ENCODE data around the gene CCDC34. TPM values are rescaled to one million over a fixed set of nuclear protein-coding genes. Genes with fewer than 3 reads are reported as not detected.

CCDC34 gene, protein sequence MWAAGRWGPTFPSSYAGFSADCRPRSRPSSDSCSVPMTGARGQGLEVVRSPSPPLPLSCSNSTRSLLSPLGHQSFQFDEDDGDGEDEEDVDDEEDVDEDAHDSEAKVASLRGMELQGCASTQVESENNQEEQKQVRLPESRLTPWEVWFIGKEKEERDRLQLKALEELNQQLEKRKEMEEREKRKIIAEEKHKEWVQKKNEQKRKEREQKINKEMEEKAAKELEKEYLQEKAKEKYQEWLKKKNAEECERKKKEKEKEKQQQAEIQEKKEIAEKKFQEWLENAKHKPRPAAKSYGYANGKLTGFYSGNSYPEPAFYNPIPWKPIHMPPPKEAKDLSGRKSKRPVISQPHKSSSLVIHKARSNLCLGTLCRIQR
- total RNA-seq: 10 to 100 TPM; 13.5 to 13.7 TPM

DNA sequence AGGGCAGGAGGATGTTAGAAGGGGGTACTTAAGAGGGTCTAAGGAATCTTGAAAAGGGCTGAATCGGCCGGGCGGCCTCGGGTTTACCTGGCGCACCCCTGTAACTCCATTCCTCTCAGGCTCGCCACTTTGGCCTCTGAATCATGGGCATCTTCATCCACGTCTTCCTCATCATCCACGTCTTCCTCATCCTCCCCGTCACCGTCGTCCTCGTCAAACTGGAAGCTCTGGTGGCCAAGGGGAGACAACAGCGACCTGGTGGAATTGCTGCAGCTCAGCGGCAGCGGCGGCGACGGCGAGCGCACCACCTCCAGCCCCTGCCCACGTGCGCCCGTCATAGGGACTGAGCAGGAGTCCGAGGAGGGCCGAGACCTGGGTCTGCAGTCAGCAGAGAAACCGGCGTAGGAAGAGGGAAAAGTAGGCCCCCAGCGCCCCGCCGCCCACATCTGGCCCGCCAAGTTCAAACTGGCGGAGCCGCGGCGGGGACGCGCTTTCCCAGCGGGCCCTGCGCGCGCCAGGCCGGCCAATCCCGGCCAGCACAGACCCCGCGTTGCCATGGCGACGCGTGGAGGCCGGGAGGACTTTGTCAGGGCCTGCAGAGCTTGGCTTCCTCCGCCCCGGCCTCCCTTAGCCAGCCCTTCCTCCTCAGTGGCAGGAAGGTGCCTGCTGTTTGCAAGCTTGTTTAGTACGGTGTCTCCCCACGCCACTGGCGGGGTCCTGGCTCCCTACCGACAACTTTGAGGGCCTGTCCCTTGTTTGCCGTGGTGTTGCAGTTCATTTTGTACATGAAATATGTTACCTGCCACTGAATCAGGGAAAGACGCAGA lies at the start of gene CCDC34:
Gene CCDC34 (minus strand): TSS at position 467 of the 827 bp plus-strand sequence. CDS start 21 bp downstream, at position 446.
- Mint-ChIP-seq H3K27me3 (no peaks in the 10 kb centered on the region), H3K4me1 (peaks cover 25% of the 10 kb centered on the region), H3K36me3 (ENCODE audit: low read depth) (no peaks in the 10 kb centered on the region), H3K9me3 (no peaks in the 10 kb centered on the region), H3K27ac (peak within 1 kb of the TSS; percentile 55), H3K4me3 (peak within 1 kb of the TSS; percentile 89)
- CTCF ChIA-PET: interaction anchor here (1.3 to 2.0 kb wide), 2 partner anchors 11 to 19 kb away, joined by 4 read pairs; no protein-coding TSS in a partner anchor
- DNase-seq: peak; percentile 91
- POLR2A ChIA-PET: interaction anchor here (0.9 to 1.0 kb wide), 2 partner anchors 11 to 22 kb away, joined by 3 to 4 read pairs; no protein-coding TSS in a partner anchor

DNA sequence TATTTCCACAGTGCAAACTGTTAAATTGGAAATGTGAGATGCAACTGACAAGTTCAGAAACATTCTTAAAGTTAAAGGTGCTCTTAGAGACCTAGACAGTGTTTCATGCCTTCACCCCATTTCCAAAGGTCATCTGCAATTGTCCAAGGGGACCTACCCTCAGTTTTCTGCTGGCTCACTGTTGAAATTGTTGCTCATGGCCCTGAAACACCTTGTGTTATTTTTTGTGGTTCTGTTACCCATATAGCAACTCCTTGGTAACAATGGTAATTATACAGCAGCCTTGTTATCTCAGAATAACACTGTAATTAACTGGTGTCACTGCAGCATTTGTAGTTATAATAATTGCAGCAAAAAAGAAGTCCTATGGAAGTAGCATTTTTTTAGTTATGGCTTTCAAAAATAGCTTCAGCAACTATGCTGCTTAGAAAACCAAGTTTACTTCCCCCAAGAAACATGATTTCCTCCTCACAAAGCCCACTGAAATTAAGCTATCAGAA lies 49.2 kb upstream of the CCDC34 start:
- DNase-seq: no peak
- Mint-ChIP-seq H3K4me3 (no peak overlapping the region), H3K9me3 (no peaks in the 10 kb centered on the region), H3K4me1 (no peaks in the 10 kb centered on the region), H3K27me3 (peaks cover 8% of the 10 kb centered on the region), H3K27ac (no peak overlapping the region), H3K36me3 (ENCODE audit: low read depth) (no peaks in the 10 kb centered on the region)
- ChIA-PET CTCF (no interaction called here), POLR2A (no interaction called here)

DNA sequence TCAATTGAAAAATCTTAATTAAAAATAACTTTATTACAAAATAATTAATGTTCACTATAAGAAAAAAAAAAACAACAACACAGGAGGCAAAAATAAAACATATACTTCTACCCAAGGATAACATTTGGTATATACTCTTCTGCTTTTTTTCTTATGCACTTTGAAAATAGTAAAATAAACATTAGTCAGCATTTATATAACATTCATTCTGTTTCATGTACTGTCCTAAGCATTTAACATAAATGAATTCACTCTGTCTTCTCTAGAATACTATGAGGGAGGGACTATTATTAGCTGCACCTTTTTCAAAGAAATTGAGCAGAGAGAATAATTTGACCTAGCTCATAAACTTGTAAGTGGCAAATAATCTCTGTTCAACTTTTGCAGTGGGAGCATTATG lies 48.3 kb upstream of the CCDC34 start:
- no peaks in the 10 kb centered on the region for H3K4me1 Mint-ChIP-seq
- H3K4me3 Mint-ChIP-seq: no peak overlapping the region
- no peaks in the 10 kb centered on the region for H3K36me3 Mint-ChIP-seq (ENCODE audit: low read depth)
- H3K27me3 Mint-ChIP-seq: peaks cover 4% of the 10 kb centered on the region
- no peak for DNase-seq
- H3K27ac Mint-ChIP-seq: no peak overlapping the region
- ChIA-PET POLR2A (no interaction called here), CTCF (no interaction called here)
- H3K9me3 Mint-ChIP-seq: no peaks in the 10 kb centered on the region

DNA sequence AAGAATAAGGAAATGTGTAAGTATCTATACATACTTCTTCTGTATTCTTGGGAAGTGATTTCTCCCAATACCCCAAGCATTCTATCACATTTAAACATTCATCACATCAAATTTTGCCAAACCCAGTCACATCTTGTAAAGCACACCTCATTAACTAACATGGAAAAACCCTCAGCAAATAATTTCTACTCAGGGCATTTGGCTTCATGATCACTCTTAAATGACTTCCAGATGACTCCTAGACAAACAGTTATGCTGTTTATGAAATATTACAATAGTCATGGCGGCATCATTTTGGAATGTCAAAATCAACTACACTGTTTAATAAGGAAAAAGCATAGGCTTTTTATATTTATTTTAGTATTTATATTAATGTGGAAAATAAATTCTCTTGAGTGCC lies 47.3 kb upstream of the CCDC34 start:
- Mint-ChIP-seq H3K27me3 (peaks cover under 1% of the 10 kb centered on the region), H3K4me3 (no peak overlapping the region), H3K36me3 (ENCODE audit: low read depth) (no peaks in the 10 kb centered on the region), H3K27ac (no peak overlapping the region), H3K9me3 (no peaks in the 10 kb centered on the region), H3K4me1 (no peaks in the 10 kb centered on the region)
- DNase-seq: no peak
- ChIA-PET POLR2A (no interaction called here), CTCF (no interaction called here)

DNA sequence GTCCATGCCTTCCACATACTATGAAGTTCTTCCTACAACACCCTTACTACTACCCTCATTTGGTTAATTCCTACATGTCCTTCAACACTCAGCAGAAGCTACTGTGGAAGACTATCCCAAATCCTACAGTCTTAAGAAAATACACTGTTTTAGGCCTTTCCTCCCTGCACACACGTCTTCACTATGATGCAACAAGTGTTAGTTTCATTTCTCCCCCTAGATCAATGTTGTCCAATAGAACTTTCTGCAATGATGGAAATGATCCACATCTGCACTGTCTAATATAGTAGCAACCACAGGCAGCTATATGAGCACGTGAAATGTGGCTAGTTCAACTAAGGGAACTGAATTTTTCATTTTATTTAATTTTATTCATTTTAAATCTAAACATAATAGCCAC lies 46.7 kb upstream of the CCDC34 start:
- no peak for DNase-seq
- H3K27ac Mint-ChIP-seq: no peak overlapping the region
- no peak overlapping the region for H3K4me3 Mint-ChIP-seq
- H3K27me3 Mint-ChIP-seq: no peaks in the 10 kb centered on the region
- H3K9me3 Mint-ChIP-seq: no peaks in the 10 kb centered on the region
- no peaks in the 10 kb centered on the region for H3K36me3 Mint-ChIP-seq (ENCODE audit: low read depth)
- POLR2A ChIA-PET: no interaction called here
- CTCF ChIA-PET: no interaction called here
- no peaks in the 10 kb centered on the region for H3K4me1 Mint-ChIP-seq

DNA sequence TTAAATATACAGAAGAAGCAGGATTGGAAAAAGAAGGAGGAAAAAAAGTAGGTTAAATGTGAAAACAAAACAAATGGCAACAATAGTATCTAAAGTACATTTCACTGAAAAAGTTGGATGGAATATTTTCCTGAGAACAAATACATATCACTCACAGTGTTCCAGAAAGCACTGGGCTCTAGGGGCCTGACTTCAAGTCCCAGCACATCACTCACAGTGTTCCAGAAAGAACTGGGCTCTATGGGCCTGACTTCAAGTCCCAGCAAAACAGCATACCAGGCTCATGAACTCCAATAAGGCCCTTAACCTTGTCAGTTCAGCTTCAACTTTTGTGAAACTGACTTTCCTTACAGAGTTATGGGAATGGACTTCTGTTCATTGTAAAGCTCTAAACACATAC lies 46.0 kb upstream of the CCDC34 start:
- ChIA-PET POLR2A (no interaction called here), CTCF (no interaction called here)
- DNase-seq: no peak
- Mint-ChIP-seq H3K9me3 (no peaks in the 10 kb centered on the region), H3K27me3 (no peaks in the 10 kb centered on the region), H3K36me3 (ENCODE audit: low read depth) (no peaks in the 10 kb centered on the region), H3K4me1 (no peaks in the 10 kb centered on the region), H3K4me3 (no peak overlapping the region), H3K27ac (no peak overlapping the region)

DNA sequence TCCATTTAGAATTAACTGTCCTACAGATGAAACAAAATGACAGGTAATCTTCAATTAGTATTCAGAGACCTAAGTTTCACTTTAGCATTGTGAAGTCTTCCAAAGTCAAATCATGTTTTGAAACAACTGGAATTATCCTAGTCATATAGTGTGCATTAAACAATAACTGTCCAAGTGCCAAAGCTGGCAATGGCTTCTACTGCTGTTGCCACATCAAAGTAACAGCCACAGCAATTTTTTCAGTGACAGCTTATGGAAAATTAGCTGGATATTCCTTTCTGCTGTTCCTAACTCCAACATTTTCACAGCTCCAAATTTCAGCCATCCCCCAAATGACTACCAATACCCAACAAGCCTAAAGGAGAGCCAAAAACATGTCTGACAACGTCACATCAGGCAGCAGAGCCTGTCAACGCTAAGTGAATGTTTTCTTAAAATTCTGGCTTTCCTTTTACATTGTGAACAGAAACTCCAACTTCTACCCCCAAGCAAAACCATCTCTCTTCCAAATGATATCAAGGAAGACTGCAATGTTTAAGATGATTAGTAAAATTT lies 45.3 kb upstream of the CCDC34 start:
- no peak for DNase-seq
- H3K27ac Mint-ChIP-seq: no peak overlapping the region
- no peaks in the 10 kb centered on the region for H3K27me3 Mint-ChIP-seq
- no peaks in the 10 kb centered on the region for H3K36me3 Mint-ChIP-seq (ENCODE audit: low read depth)
- H3K4me1 Mint-ChIP-seq: no peaks in the 10 kb centered on the region
- H3K9me3 Mint-ChIP-seq: no peaks in the 10 kb centered on the region
- CTCF ChIA-PET: no interaction called here
- no peak overlapping the region for H3K4me3 Mint-ChIP-seq
- POLR2A ChIA-PET: no interaction called here

DNA sequence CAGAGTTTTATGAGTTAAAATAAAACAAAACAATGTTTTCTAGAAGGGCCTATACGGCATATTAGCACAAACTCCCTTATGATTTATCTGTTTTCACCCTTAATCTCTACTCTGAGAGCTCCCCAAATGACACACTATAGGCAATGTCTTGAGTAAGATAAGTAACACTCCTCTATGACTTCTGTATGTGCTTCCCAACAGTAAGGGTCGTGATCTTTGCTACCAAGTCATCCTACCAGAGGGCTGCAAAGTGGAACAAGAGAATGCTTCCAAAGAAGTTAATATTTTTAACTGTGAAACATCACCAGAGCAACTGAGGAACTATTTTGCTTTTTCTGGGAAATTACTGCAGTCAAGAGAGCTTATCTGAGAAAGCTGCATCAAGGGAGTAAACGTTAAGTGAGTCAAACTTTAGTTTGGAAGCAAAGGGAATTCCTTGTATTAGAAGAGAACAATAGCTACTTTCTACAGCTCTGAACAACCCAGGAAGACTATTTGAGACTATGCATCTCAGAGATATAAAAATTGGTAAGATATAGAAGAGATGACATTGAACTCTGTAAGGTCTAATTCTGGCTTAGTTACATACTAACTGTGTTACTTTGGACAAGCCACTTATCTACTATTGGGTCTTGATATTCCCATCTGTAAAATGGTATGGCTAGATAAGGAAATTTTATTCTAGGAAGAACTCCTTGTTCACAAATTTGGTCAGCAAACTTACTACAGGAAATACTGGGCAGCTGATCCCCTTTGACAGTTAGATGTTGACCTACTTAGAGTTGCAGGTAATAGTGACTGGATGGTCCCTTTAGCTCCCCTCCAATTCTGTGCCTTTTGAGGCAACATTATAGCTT lies 43.7 kb upstream of the CCDC34 start:
- DNase-seq: no peak
- peaks cover under 1% of the 10 kb centered on the region for H3K27me3 Mint-ChIP-seq
- no peaks in the 10 kb centered on the region for H3K9me3 Mint-ChIP-seq
- H3K36me3 Mint-ChIP-seq (ENCODE audit: low read depth): no peaks in the 10 kb centered on the region
- POLR2A ChIA-PET: no interaction called here
- CTCF ChIA-PET: no interaction called here
- no peak overlapping the region for H3K27ac Mint-ChIP-seq
- no peak overlapping the region for H3K4me3 Mint-ChIP-seq
- no peaks in the 10 kb centered on the region for H3K4me1 Mint-ChIP-seq

DNA sequence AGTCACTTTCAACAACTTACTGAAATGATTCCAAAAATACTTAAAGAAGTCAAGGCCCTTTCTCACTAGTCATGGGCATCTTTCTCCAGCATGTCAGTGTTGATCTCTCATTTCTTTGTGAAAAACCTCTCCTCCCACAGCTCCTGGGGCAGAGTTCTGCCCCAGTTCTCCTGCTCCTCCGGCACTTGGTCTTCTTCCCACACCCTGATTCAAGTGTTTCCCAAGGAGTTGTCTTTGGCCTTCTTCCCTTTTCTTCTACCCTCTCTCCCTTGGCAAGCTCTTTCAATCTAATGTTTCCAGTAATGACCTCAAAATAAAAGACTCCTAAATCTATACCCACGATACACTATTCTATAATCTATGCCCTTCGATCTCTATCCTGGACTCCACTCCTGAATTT lies 42.1 kb upstream of the CCDC34 start:
- DNase-seq: no peak
- Mint-ChIP-seq H3K27me3 (peaks cover 2% of the 10 kb centered on the region), H3K4me1 (no peaks in the 10 kb centered on the region), H3K9me3 (no peaks in the 10 kb centered on the region), H3K27ac (no peak overlapping the region), H3K4me3 (no peak overlapping the region), H3K36me3 (ENCODE audit: low read depth) (no peaks in the 10 kb centered on the region)
- CTCF ChIA-PET: no interaction called here
- POLR2A ChIA-PET: no interaction called here

DNA sequence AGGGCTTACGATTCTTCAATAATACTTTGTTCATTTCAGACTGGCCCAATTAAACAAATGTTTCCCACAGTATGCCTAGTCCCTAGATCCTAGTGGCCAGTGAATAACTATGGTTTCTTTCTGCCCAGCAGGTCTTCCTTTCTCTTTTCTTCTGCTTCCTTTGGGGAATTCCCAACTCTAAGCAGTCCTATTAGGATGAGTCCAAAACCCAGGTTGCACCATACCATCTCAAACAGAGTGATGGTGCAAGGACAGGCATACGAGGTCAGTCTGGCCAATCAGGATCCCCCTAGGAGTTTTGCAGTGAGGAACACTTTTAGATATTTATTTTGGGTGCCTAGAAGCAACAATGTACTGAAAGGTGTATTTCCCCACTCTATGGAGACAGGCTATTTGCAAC lies 41.4 kb upstream of the CCDC34 start:
- H3K4me3 Mint-ChIP-seq: no peak overlapping the region
- ChIA-PET CTCF (no interaction called here), POLR2A (no interaction called here)
- H3K27ac Mint-ChIP-seq: no peak overlapping the region
- H3K27me3 Mint-ChIP-seq: peaks cover 2% of the 10 kb centered on the region
- no peaks in the 10 kb centered on the region for H3K4me1 Mint-ChIP-seq
- no peaks in the 10 kb centered on the region for H3K9me3 Mint-ChIP-seq
- no peaks in the 10 kb centered on the region for H3K36me3 Mint-ChIP-seq (ENCODE audit: low read depth)
- no peak for DNase-seq

DNA sequence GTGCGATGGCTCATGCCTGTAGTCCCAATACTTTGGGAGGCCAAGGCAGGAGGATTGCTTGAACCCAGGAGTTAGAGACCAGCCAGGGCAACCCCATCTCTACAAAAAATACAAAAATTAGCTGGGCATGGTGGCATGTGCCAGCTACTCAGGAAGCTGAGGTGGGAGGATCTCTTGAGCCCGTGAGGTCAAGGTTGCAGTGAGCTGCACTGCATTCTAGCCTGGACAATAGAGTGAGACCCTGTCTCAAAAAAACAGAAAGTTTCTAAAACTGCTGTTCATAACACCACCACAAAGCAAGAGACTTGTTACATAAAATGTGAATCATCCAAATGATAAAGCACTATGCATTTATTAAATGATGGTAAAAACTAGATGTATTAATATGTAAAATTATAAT lies 40.2 kb upstream of the CCDC34 start:
- H3K4me3 Mint-ChIP-seq: no peak overlapping the region
- no peak overlapping the region for H3K27ac Mint-ChIP-seq
- ChIA-PET CTCF (interaction anchor here (0.9 kb wide), 1 partner anchor 82 kb away, joined by 3 read pairs; no protein-coding TSS in a partner anchor), POLR2A (no interaction called here)
- DNase-seq: no peak
- H3K4me1 Mint-ChIP-seq: no peaks in the 10 kb centered on the region
- peaks cover 2% of the 10 kb centered on the region for H3K27me3 Mint-ChIP-seq
- H3K36me3 Mint-ChIP-seq (ENCODE audit: low read depth): no peaks in the 10 kb centered on the region
- H3K9me3 Mint-ChIP-seq: no peaks in the 10 kb centered on the region

DNA sequence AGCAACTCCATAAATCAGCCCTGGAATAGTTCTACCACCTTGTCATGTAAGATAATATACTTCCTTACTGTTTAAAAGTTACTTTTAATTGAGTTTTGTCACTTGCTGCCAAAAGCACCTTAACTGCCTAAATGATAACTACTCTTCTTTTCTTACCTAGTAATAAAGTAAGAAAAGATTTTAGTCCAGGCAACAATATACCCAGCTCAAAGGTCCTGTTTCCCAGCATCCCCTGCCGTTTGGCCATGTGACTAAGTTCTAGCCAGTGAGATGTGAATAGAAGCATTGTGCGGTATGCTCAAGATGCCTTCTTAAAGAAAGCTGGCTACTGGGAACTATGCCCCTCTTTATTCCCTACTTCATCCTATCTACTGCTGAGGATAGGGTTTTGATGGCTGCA lies 39.4 kb upstream of the CCDC34 start:
- Mint-ChIP-seq H3K9me3 (no peaks in the 10 kb centered on the region), H3K27me3 (peaks cover 3% of the 10 kb centered on the region), H3K4me3 (no peak overlapping the region), H3K27ac (no peak overlapping the region), H3K36me3 (ENCODE audit: low read depth) (no peaks in the 10 kb centered on the region), H3K4me1 (no peaks in the 10 kb centered on the region)
- ChIA-PET POLR2A (no interaction called here), CTCF (no interaction called here)
- no peak for DNase-seq

DNA sequence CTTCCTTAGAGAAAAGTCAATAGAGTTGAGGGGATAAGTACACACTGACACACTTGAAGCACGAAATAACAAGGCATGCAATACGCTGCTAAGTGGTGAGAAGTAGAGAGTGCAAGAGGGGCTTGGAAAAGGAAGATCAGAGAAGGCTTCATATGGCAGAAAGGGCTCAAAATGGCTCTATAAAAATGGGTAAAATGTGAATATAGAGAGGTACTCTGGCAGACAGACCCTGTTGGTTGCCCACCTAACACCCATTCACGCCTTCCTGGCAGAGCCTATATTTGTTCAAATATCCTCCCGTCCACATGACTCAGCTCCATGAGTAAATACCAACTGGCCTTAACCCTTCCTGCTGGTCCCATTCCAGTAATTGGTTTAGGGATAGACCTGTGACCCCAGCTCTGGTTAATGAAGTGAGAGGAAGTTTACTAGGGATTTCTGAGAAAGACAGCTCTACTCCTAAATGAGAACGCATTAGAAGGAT lies 38.9 kb upstream of the CCDC34 start:
- CTCF ChIA-PET: no interaction called here
- POLR2A ChIA-PET: no interaction called here

More for the DNA sequence above, 38.9 kb upstream of the CCDC34 start:
- Mint-ChIP-seq H3K4me1 (no peaks in the 10 kb centered on the region), H3K36me3 (ENCODE audit: low read depth) (no peaks in the 10 kb centered on the region), H3K27ac (no peak overlapping the region), H3K9me3 (no peaks in the 10 kb centered on the region), H3K27me3 (peaks cover 6% of the 10 kb centered on the region), H3K4me3 (no peak overlapping the region)
- no peak for DNase-seq

Measured in activated CD4-positive, alpha-beta memory T cell treated with anti-CD3 and anti-CD28 coated beads, Interleukin-2, amount 10 ng/mL, durations not matched to agents 7 days and 5 days (primary cell).